UCSD-AML1 (cell line): ENCODE results near the gene PSTPIP1.
"Not testable (repeated sequence)": the region's sequence is repeated elsewhere in the genome, so short reads cannot be mapped to it uniquely, and the experiment has no call there.

ENCODE experiments used
- DNase-seq: peaks from one replicate; lab custom pipeline; 2025; ENCODE audit not compliant: unreplicated experiment; lab: John Stamatoyannopoulos, UW

Gene PSTPIP1

GRCh38 chr15:76994971-76995945, at the start of gene PSTPIP1:
Gene PSTPIP1 (plus strand): TSS chr15:76995126. CDS start chr15:76995574, 448 bp downstream.
- DNase-seq = peak; percentile 71

DNA sequence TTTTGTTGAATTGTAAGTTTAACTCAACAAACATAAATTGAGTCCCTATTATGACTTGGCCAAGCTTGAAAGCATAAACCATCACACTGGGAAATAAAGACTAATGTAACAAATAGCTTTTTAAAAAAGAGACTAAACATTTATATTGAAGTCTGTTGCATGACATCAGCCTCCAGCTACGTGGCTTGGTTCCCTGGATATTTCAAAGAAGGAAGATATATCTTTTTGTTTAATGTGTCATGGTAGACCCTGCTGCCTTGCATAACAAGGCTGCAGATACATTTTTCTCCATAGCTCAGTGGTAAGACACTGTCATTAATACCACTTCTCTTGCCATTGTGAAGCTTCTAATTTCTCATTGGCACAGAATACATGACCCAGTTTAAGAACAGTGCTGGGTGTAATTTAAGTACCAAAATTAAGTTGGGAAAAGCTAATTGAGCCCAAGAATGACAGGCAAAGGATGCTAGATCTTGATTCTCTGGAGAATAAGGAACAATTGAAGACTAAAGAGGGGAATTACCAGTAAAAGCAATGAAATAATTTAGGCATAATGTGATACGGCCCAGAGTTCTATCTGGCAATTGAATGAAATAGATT, 49.3 kb upstream of the PSTPIP1 start:
- no peak for DNase-seq

GRCh38 chr15:76947454-76947853, 47.5 kb upstream of the PSTPIP1 start:
- no peak for DNase-seq

- DNase-seq = peak; percentile 15
Measured at GRCh38 chr15:76951220-76951619, 43.7 kb upstream of the PSTPIP1 start.

GRCh38 chr15:76953913-76954312, 41.0 kb upstream of the PSTPIP1 start:
- DNase-seq = no peak

GRCh38 chr15:76954744-76955143, 40.2 kb upstream of the PSTPIP1 start:
- DNase-seq = no peak

DNA sequence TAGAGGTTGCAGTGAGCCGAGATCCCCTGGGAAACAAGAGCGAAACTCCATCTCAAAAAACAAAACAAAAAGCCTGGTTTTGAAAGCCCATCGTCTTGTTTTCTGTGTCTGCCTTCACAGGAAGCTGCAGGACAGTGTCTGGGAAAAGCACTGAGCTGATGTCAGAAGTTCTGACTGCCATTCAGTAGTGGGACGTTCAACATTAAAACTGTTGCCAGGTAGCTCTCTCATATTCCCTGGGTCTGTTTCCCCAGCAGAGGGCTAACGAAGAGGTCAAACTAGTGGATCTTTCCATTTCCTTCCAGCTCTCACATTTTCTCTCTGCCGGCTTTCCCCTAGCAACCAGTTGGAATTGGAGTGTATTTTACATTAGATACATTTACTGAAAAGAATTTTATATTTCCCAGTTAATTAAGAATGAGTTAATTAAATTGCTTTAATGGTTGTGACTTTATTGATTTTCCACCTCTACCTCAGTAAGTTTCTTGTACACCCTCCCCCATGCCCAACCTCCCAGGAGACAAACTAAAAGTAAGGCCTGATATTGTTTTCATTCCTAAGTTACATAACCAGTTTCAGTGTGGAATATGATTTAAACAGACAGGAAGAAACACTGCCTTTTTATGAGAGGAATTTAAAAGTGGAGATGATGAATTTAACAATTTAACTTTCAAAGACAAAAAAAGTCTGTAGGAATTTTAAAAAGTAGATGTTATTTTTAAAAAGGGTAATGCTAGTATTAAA, 33.5 kb upstream of the PSTPIP1 start:
- DNase-seq = no peak

DNA sequence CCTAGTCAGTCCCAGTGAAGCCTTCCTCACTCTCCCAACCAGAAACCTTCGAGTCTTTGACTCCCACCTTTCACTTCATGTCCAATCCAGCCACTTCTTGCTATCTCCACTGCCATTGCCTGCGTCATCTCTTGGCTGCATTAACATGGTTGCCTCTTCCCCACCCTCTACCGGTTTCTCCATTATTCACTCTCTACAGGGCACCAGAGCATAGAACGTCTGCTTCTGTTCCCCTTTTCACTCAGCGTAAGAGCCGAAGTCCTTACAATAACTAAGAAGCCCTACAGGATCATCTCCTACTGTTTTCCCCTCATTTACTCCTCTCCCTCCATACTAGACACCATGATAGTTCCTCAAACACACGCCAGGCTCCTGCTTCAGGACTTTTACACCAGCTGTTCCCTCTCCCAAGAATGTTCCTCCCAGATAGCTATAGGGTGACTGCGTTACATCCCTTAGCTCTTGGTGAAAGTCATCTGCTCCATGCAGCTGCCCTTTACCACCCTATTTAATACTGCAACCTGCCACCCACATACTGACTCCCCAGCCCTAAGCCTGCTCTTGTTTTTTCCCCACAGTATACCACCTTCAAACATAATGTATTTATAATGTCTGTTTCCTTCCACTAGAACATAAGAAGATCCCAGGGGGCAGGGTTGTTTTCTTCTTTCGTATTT, 32.5 kb upstream of the PSTPIP1 start:
- no peak for DNase-seq

DNA sequence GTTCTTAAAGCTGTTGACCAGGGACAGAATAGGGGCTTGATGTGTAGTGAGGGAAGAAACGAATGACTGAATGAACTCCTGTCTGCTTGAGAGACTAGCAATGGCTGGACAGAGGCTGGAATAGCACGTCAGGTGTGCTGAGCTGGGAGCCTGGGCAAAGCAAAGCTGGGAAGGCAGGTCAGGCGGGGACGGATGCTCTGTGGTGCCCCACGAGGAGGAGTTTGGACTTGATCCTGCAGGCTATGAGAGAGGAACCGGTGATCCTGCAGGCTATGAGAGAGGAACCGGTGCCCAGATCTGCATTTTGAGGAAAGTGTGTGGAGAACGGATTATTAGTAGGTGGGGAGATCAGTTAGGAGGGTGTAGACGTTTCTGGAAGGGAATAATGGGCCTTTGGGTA, 31.3 kb upstream of the PSTPIP1 start:
- no peak for DNase-seq

GRCh38 chr15:76964157-76964556, 30.8 kb upstream of the PSTPIP1 start:
- DNase-seq = no peak

GRCh38 chr15:76966051-76966450, 28.9 kb upstream of the PSTPIP1 start:
- DNase-seq = not testable (repeated sequence)

- peak; percentile 22 for DNase-seq
Measured at GRCh38 chr15:76967067-76967466, 27.9 kb upstream of the PSTPIP1 start.

DNA sequence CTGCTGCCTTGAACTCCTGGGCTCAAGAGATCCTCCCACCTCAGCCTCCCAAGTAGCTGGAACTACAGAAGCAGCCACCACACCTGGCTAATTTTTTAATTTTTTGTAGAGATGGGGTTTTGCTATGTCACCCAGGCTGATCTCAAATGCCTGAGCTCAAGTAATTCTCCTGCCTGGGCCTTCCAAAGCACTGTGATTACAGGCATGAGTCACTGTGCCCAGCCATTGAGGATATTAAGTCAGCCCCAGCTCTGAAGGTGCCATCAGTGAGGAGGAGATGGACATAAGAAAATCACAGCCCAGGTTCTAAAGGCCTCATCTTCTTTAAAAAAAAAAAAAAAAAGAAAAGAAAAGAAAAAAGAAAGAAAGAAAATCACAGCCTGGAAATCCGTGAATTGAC, 26.6 kb upstream of the PSTPIP1 start:
- DNase-seq = no peak

DNA sequence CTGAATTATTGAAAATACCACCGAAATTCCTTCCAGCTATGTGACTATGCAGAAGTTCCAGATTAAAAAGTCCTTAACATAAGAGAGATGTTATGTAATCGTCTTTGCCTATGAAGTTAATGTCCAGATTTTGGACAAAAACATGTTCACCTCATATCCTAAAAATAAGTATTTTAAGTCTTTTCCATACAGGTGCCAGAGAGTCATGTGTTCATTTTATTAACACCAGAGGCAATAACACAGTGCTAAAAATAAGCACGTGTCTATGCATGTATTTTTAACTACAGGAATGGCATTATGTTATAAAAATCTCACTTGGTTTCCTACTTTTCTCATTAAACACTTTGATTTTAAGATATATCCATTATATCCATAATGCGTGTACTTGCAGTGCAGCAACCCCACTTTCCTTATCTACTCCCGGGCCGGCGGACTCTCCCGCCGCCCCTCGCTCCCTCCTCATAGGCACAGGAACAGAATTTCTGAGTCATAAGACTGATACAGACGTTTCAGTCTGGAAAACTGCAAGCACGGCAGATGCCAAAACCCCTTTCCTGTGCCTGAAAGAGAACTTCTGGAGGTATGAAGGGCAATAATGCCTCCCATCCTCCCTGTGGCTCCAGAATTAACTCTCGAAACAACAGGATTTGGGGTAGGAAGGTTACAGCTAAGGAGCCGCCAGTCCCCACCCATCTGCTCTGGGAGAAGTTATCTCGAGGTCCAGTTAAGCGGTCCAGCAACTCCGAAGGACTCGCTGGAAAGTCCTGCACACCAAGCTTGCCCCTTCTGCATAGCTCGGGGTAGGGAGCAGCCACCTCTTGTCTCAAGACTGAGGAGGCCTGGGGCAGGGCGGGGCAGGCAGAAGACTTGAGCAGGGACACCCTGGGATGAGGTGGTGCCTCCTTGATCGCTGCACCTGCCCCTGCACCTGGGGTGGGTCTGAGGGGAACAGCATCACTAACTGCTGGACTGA, 22.3 kb upstream of the PSTPIP1 start:
- DNase-seq = peak; percentile 43

DNA sequence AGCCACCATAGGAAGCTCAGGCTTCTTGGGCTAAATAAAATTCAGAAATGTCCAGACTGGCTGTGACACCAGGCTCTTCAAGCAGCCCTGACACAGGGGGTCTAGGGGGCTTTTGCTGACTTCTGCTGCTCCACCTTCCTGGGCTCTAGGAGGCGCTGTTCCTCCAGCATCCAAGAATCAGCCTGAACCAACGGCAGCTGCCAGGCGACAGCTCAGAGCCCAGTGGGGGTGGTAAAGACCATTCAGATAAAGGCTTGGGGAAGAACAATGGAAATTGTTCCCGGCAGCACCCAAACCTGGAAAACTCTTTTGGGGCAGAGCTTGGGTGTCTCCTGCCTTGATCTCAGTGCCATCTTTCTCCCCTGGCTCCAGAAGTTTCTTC, 21.6 kb upstream of the PSTPIP1 start:
- peak; percentile 63 for DNase-seq

GRCh38 chr15:76973906-76974305, 21.0 kb upstream of the PSTPIP1 start:
- no peak for DNase-seq

- peak; percentile 19 for DNase-seq
Measured at GRCh38 chr15:76974456-76975036, 20.4 kb upstream of the PSTPIP1 start.

GRCh38 chr15:76976141-76976540, 18.8 kb upstream of the PSTPIP1 start:
- DNase-seq = no peak

DNA sequence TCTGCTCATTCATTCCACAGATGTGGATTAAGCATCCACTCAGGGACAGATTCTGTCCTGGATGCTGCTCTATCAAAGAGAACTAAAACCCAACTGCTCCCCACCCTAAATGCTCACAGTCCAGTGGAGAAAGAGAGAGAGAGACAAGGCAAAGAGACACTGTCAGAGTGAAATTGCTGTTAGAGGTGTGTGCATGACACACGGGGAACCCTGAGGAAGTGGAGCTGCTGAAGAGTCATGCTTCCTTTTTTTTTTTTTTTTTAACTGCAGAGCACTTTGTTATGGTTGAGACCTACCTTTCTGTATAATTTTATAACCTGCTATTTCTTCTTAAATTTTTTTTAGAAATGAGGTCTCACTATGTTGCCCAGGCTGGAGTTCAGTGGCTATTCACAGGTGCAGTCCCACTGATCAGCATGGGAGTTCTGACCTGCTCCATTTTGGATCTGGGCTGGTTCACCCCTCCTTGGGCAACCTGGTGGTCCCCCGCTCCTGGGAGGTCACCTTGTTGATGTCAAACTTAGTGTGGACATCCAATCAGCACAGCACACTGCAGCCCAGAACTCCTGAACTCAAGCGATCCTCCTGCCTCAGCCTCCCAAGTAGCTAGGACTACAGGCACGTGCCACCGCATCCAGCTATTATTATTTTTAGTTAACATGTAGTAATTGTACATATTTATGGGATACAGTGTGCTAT, 18.2 kb upstream of the PSTPIP1 start:
- no peak for DNase-seq
